GM20000 (cell line): ENCODE results near the gene ZC3H18.

Source experiments
- DNase-seq: peaks from one replicate; pipeline ENCODE4 v3.0.0; 2012; ENCODE audit warnings: low spot score
- CTCF ChIP-seq: IDR thresholded peaks from 2 replicates; pipeline ENCODE4 v1.5.1; 2012; ENCODE audit warnings: mild to moderate bottlenecking, control low read depth; ENCODE audit errors: extremely low read depth, missing control alignments

Gene ZC3H18

GRCh38 chr16:88610080-88610479, 39.9 kb downstream of the ZC3H18 start:
- no peak for DNase-seq
- no peak for TF ChIP-seq CTCF

- no peak for DNase-seq
- TF ChIP-seq CTCF = no peak
These were observed 41.0 kb downstream of the ZC3H18 start for GRCh38 chr16:88610909-88611812.

DNA sequence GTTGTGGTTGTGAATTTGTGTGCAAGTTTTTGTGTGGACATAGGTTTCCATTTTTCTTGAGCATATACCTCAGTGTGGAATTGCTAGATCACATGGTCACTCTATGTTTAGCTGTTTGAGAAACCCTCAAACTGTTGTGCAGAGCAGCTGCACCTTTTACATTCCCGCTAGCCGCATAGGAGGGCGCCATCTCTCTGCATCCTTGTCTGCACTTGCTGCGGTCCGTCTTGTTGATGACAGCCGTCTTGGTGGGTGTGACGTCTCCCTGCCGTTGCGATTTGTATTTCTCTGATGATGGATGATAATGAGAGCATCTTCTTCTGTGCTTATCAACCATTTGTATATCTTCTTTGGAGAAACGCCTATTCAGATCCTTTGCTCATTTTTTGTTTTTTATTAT, 43.1 kb downstream of the ZC3H18 start:
- no peak for TF ChIP-seq CTCF
- DNase-seq = no peak

- DNase-seq = no peak
- no peak for TF ChIP-seq CTCF
These were observed 44.0 kb downstream of the ZC3H18 start for GRCh38 chr16:88613911-88614817.

DNA sequence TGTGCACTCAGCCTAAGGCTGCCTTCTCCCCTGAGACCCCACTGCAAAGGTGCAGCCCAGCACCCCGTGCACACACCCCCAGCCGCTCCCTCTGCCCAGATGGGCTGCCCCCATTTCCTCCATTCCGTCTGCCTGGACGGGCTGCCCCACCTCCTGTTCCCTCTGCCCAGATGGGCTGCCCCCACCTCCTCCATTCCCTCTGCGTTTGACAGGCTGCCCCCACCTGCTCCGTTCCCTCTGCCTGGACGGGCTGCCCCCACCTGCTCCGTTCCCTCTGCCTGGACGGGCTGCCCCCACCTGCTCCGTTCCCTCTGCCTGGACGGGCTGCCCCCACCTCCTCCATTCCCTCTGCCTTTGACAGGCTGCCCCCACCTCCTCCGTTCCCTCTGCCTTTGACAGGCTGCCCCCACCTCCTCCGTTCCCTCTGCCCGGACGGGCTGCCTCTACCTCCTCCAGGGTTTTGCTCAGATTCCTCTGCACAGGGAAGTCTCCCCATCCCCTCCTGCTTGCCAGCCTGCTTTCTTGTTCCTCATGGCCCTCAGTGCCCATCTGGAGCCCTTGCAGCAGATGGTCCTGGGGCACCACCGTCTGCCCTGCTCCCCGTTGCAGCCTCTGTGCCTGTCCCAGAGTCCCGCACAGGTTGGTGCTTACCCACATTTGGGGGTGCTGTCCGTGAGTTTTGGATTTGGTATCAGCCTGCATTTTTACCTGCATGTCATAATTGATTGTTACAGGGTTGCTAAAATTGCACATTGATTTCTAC, 44.8 kb downstream of the ZC3H18 start:
- DNase-seq = no peak
- no peak for TF ChIP-seq CTCF

- no peak for DNase-seq
- no peak for TF ChIP-seq CTCF
These were observed 46.1 kb downstream of the ZC3H18 start for GRCh38 chr16:88616320-88616719.

GRCh38 chr16:88616736-88617135, 46.5 kb downstream of the ZC3H18 start:
- TF ChIP-seq CTCF = no peak
- no peak for DNase-seq
